GM18519 (cell line): ENCODE measurements around the gene BCAN.
"Not testable (repeated sequence)": the region's sequence is repeated elsewhere in the genome, so short reads cannot be mapped to it uniquely, and the experiment has no call there.

ENCODE experiments used
- ATAC-seq: cut with Tn5 transposase; IDR thresholded peaks from one replicate; pipeline ENCODE4 v1.9.1; 2021; ENCODE audit warnings: mild to moderate bottlenecking, moderate library complexity; ENCODE audit not compliant: unreplicated experiment, low FRiP score

Gene BCAN

DNA sequence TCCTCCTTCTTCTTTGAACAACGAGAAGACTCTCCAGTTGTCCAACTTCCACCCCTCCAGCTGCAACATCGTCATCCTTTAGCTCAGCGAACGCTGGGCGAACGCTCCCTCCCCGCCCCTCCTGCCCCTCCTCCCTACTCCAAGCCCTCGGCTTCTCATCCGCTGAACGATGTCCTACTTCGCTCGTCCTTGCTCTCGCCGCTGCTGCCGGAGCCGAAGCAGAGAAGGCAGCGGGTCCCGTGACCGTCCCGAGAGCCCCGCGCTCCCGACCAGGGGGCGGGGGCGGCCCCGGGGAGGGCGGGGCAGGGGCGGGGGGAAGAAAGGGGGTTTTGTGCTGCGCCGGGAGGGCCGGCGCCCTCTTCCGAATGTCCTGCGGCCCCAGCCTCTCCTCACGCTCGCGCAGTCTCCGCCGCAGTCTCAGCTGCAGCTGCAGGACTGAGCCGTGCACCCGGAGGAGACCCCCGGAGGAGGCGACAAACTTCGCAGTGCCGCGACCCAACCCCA is at the start of gene BCAN:
Gene BCAN, plus strand, starts transcription at position 357 of the 504 bp plus-strand sequence. CDS start 3,938 bp downstream, outside the sequence.
- no peak for ATAC-seq

GRCh38 chr1:156592158-156592909 is 49.6 kb upstream of the BCAN start:
- no peak for ATAC-seq

GRCh38 chr1:156592910-156593660 is 48.8 kb upstream of the BCAN start:
- no peak for ATAC-seq

DNA sequence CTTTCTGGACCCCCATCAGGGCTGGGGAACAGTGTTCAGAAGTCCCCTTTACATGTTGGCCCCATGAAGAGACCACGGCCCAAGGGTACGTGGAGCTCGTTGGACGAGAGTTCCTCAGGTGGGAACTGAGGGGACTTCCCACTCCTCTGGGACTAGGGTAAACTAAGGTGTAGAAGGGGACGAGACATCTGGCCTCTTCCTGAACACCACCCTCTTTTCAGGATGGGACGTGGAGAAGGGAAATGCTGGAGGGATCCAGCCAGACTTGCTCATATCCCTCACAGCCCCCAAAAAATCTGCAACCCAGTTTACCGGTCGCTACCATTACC is 48.3 kb upstream of the BCAN start:
- ATAC-seq = no peak

DNA sequence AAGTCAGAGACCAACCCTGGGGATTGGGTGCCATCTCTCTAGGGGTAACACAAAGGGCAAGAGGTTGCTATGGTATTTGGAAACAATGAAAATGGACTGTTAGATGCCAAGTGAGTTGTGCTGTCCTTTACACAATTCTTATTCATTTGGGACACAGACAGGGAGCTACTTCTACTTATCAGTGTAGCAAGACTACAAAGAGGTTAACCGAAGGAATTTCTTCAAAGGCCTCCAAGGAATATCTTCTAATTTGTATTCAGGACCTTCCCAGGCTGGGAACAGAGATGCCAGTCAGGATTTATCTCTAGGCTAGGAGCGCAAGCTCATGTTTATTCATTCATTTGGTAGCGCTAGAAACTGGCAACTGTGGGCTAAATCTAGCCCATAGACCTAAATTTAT is 47.7 kb upstream of the BCAN start:
- no peak for ATAC-seq

GRCh38 chr1:156595016-156595415 is 46.9 kb upstream of the BCAN start:
- ATAC-seq = no peak

DNA sequence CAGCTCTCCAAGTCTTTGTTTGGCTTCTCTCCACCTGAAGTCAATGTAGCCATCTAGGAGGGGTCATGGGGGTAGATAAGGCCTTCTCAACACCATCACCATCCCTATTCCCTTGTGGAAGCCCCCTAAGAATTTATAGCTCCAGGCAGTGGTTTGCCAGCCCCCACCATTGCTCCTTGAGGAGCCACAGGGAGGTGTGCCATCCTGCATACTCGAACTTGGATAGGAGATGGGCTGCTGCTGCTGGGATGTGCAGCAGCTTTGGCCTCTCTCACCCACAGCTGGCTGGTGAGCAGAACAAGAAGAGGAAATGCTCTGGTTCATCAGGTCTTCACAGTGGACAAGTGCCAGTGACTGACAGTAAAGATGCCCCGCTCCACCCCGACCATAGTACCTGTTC is 45.5 kb upstream of the BCAN start:
- no peak for ATAC-seq

DNA sequence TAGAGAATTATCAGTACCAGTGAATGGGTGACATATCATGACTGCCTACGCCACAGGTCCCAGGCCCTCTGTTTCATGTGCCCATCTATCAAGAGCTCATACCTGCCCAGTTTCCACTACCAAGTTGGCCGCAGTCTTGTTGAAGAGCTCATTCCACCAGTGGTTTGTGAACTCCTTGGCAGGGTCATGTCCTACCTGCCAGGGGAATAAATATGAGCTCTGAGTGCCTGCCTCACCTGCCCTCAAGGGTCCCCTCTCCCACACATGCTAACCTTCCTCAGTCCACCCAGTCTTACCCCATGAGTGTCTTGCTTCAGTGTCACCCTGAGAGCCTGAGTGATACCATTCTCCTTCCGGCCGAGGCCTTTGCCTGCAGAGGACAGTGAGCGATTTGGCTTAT is 43.8 kb upstream of the BCAN start:
- ATAC-seq = no peak

- ATAC-seq = no peak
Measured at GRCh38 chr1:156598731-156599432, 43.0 kb upstream of the BCAN start.

DNA sequence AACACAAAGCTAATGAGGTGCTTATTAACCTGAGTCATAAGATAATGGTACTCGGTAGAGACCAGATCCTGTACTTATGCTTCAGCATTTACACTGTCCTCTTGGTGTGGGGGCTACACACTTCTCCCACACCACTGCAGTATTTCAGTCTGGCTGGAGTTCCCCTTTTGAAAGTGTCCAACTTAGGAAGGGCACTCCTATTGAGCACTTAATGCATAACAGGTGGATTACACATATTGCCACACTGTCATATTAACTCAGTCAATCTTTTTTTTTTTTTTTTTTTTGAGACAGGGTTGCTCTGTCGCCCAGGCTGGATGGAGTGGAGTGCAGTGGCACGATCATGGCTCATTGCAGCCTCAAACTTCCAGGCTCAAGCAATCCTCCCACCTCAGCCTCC is 42.1 kb upstream of the BCAN start:
- no peak for ATAC-seq

DNA sequence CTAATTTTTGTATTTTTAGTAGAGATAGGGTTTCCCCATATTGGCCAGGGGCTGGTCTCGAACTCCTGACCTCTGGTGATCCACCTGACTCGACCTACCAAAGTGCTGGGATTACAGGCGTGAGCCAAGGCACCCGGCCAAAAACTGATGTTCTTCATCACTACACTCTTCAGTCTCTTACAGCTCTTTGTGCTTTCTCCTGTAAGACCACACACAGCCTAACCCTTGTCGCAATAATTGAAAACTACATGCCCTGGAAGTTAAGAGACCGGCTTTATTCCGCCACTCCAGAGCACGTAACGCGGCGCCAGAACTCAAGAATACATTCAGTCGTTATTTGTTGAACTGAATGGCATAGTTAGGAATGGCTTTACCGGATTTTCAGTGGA is 41.2 kb upstream of the BCAN start:
- ATAC-seq = no peak

- no peak for ATAC-seq
Measured at GRCh38 chr1:156601122-156601830, 40.6 kb upstream of the BCAN start, which contains the start of gene GPATCH4. Gene GPATCH4, minus strand, starts transcription at chr1:156601479.

DNA sequence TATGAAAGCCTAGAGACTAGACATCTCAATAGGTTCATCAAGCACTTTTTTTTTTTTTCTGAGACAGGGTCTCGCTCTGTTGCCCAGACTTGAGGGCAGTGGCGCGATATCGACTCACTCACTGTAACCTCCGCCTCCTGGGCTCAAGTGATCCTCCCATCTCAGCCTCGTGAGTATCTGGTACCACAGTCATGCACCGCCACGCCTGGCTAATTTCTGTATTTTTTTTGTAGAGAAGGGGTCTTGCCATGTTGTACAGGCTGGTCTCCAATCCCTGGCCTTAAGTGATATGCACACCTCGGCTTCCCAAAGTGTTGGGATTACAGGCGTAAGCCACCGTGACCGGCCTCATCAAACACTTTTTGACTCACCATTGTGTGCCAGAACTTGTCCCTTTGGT is 40.0 kb upstream of the BCAN start:
- no peak for ATAC-seq

GRCh38 chr1:156602557-156602993 is 39.3 kb upstream of the BCAN start:
- no peak for ATAC-seq

DNA sequence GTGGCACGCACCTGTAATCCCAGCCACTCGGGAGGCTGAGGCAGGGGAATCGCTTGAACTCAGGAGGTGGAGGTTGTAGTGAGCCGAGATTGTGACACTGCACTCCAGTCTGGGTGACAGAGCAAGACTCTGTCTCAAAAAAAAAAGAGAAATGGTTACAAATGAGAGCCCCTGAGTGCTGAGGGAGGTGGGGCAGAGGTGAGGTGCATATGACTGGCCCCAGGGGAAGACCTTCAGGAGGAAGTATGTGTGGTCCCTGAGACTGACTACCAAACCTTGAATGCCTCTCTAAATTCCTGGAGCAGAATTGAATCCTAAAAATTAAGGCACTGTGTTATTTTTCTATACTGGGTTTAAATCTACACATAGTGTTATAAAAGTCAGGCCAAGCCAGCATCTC is 34.6 kb upstream of the BCAN start:
- ATAC-seq = not testable (repeated sequence)

DNA sequence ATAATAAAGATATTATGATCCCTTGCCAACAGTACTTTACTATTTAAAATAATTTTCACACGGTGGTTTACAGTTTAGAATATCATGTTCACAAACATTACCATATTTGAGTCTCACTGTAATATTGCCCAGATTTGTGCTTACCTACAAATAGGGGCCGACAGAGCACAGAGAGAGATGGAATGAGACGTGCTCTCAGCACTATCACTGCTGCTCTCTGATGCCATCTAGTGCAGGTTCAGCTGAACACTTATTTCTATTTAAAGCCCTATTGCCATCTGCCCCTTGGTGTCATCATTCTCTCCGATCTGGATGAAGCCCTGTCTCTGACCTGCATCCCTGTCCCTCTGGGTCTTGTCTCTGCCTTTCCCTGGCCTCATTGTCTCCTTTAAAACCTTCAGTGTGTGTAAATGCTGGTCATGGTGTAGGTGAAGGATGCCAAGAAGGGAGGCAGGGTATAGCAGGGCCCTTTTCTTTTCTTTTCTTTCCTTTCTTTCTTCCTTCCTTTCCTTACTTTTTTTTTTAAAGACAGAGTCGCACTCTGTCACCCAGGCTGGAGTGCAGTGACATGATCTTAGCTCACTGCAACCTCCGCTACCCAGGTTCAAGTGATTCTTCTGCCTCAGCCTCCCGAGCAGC is 33.8 kb upstream of the BCAN start:
- ATAC-seq = peak; percentile 68

- no peak for ATAC-seq
Measured at GRCh38 chr1:156608981-156609380, 32.9 kb upstream of the BCAN start.

DNA sequence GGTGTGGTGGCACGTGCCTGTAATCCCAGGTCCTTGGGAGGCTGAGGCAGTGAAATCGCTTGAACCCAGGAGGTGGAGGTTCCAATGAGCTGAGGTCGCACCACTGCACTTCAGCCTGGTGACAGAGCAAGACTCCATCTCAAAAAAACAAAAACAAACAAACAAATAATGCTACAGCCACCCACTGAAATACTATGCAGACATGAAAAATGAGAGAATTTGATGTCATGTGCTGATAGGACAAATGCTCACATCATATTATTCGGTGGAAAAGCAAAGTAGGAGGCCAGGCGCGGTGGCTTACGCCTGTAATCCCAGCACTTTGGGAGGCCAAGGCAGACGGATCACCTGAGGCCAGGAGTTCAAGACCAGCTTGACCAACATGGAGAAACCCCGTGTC is 31.8 kb upstream of the BCAN start:
- not testable (repeated sequence) for ATAC-seq

DNA sequence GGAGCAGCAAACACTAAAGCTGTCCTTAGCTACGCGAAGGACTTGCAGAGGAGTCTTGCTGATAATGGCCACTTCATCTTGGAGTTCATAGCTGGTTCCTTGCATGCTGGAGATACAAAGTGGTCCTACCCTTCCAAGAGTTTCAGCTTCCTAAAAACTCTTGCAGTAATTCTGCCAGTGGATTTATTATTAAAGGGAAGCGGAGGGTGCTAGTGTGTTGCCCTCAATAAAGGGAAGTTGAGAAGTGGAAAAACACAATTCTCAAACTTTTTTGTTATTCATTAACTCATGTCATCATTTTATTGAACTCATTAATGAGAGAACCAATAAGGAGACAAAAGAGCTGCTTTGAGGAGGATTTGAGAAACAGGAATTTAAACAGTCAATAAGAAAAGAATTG is 29.3 kb upstream of the BCAN start:
- no peak for ATAC-seq

- no peak for ATAC-seq
Measured at GRCh38 chr1:156615946-156616345, 26.0 kb upstream of the BCAN start.
